Measurements from ENCODE around the gene RNU1-2.

Gene RNU1-2

DNA sequence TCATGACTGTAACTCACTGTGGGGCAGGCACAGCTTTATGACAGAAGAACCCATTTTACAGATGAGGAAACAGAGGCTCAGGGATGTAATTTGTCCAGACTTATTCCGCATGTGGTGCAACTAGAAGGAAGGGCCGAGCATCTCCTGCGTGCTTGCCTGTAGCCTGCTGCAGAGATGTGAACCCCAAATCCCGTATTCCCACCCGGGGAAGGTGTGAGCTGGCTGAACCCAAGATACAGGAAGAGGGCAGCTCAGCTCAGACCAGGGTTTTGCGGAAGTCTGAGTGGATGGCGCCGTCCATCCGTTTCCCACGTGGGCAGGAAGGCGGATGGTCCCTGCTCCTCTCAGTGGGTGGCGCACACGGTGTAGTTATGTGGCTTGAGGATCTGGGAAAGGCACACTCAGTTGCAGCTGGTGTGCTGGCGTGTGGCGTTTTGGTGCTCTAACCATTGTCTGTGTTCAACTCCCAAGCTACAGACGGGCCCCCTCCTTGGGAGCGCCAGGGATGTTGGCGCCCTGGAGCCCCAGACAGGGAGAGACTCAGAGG is 27.2 kb downstream of the RNU1-2 start:
- H3F3A ChIP-seq (ENCODE audit: low read depth): no peaks in the 10 kb centered on the region
- peak overlapping the region; percentile 76 for H3K4me3 ChIP-seq (ENCODE audit: low read length, poor library complexity, severe bottlenecking)
- no peaks in the 10 kb centered on the region for H4K20me1 ChIP-seq (ENCODE audit: insufficient read depth, low read length, poor library complexity, severe bottlenecking)

GRCh38 chr1:16924216-16924918 is 28.6 kb downstream of the RNU1-2 start:
- no peak overlapping the region for H3K4me2 ChIP-seq (ENCODE audit: low read depth, low read length, poor library complexity, severe bottlenecking)
- H3K27me3 ChIP-seq (ENCODE audit: insufficient read depth, low read length, poor library complexity, severe bottlenecking): no peaks in the 10 kb centered on the region
- TF ChIP-seq, protein P1, sequence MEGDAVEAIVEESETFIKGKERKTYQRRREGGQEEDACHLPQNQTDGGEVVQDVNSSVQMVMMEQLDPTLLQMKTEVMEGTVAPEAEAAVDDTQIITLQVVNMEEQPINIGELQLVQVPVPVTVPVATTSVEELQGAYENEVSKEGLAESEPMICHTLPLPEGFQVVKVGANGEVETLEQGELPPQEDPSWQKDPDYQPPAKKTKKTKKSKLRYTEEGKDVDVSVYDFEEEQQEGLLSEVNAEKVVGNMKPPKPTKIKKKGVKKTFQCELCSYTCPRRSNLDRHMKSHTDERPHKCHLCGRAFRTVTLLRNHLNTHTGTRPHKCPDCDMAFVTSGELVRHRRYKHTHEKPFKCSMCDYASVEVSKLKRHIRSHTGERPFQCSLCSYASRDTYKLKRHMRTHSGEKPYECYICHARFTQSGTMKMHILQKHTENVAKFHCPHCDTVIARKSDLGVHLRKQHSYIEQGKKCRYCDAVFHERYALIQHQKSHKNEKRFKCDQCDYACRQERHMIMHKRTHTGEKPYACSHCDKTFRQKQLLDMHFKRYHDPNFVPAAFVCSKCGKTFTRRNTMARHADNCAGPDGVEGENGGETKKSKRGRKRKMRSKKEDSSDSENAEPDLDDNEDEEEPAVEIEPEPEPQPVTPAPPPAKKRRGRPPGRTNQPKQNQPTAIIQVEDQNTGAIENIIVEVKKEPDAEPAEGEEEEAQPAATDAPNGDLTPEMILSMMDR (conservative IDR thresholded peaks at IDR 0.05; ENCODE audit: low read length): no peak
- no peak for TF ChIP-seq EZH2phosphoT487 (IDR thresholded peaks at IDR 0.05; ENCODE audit: borderline replicate concordance)
- H2AFZ ChIP-seq (ENCODE audit: low read length): no peak overlapping the region
- peaks cover 31% of the 10 kb centered on the region for H3K4me1 ChIP-seq (ENCODE audit: insufficient read depth, low read length, poor library complexity, severe bottlenecking)
- H3K9ac ChIP-seq (ENCODE audit: low read depth, low read length, poor library complexity, severe bottlenecking): no peak overlapping the region
- H3K4me3 ChIP-seq (ENCODE audit: low read length, poor library complexity, severe bottlenecking): no peak overlapping the region
- H3F3A ChIP-seq (ENCODE audit: low read depth): no peaks in the 10 kb centered on the region
- H3K36me3 ChIP-seq (ENCODE audit: insufficient read depth, low read length): no peaks in the 10 kb centered on the region
- no peaks in the 10 kb centered on the region for H4K20me1 ChIP-seq (ENCODE audit: insufficient read depth, low read length, poor library complexity, severe bottlenecking)
- H3K9me3 ChIP-seq (ENCODE audit: insufficient read depth, low read depth, low read length): no peaks in the 10 kb centered on the region
- peaks cover 7% of the 10 kb centered on the region; the same call in 1 of the 2 replicates for H3K79me2 ChIP-seq (ENCODE audit: insufficient read depth, low read length)
- no peaks in the 10 kb centered on the region for H3K9me2 ChIP-seq (replicated peaks; ENCODE audit: low read depth, low read length)

More for the DNA sequence above, 27.2 kb downstream of the RNU1-2 start:
- peak overlapping the region; percentile 87 for H3K4me2 ChIP-seq (ENCODE audit: low read depth, low read length, poor library complexity, severe bottlenecking)
- H3K27me3 ChIP-seq (ENCODE audit: insufficient read depth, low read length, poor library complexity, severe bottlenecking): no peaks in the 10 kb centered on the region
- H3K4me1 ChIP-seq (ENCODE audit: insufficient read depth, low read length, poor library complexity, severe bottlenecking): peaks cover 28% of the 10 kb centered on the region
- H2AFZ ChIP-seq (ENCODE audit: low read length): no peak overlapping the region
- H3K79me2 ChIP-seq (ENCODE audit: insufficient read depth, low read length): peaks cover 7% of the 10 kb centered on the region; the same call in 1 of the 2 replicates
- no peaks in the 10 kb centered on the region for H3K9me3 ChIP-seq (ENCODE audit: insufficient read depth, low read depth, low read length)
- peak overlapping the region; percentile 67 for H3K9ac ChIP-seq (ENCODE audit: low read depth, low read length, poor library complexity, severe bottlenecking)
- TF ChIP-seq, protein P1 (conservative IDR thresholded peaks at IDR 0.05; ENCODE audit: low read length): no peak
- TF ChIP-seq EZH2phosphoT487 (IDR thresholded peaks at IDR 0.05; ENCODE audit: borderline replicate concordance): no peak
- no peaks in the 10 kb centered on the region for H3K9me2 ChIP-seq (replicated peaks; ENCODE audit: low read depth, low read length)
- no peaks in the 10 kb centered on the region for H3K36me3 ChIP-seq (ENCODE audit: insufficient read depth, low read length)

DNA sequence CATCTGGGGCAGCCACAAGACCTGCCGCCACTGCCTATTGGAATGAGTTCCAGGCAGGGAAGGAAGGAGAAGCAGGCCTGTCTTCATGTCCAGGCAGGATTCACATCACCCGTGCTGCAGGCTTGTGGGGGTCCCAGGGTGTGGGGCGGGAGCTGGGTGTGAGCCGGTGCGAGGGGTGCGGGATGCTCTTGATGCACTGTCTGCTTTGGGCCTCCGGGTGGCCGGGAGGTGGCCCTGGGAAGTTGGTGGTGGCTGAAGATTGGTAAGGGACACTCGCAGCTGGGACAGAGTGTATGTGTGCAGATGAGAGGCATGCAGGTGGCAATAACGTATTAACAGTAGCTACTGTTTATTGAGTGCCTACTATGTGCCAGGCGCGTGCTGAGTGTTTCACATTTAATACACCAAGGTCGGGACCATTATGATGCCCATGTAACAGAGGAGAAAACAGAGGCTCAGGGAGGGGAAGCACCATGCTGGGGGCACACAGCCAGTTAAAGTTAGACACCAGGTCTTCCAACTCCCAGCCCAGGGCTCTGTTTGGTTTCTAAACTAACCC is 29.2 kb downstream of the RNU1-2 start:
- Histone ChIP-seq H3F3A (ENCODE audit: low read depth) (no peaks in the 10 kb centered on the region), H3K4me1 (ENCODE audit: insufficient read depth, low read length, poor library complexity, severe bottlenecking) (peaks cover 31% of the 10 kb centered on the region), H2AFZ (ENCODE audit: low read length) (no peak overlapping the region), H3K9me3 (ENCODE audit: insufficient read depth, low read depth, low read length) (no peaks in the 10 kb centered on the region), H3K4me3 (ENCODE audit: low read length, poor library complexity, severe bottlenecking) (no peak overlapping the region), H3K27me3 (ENCODE audit: insufficient read depth, low read length, poor library complexity, severe bottlenecking) (no peaks in the 10 kb centered on the region), H3K9ac (ENCODE audit: low read depth, low read length, poor library complexity, severe bottlenecking) (peak overlapping the region; percentile 26), H3K79me2 (ENCODE audit: insufficient read depth, low read length) (peaks cover 7% of the 10 kb centered on the region; the same call in 1 of the 2 replicates), H3K36me3 (ENCODE audit: insufficient read depth, low read length) (no peaks in the 10 kb centered on the region), H4K20me1 (ENCODE audit: insufficient read depth, low read length, poor library complexity, severe bottlenecking) (no peaks in the 10 kb centered on the region), H3K9me2 (replicated peaks; ENCODE audit: low read depth, low read length) (no peaks in the 10 kb centered on the region), H3K4me2 (ENCODE audit: low read depth, low read length, poor library complexity, severe bottlenecking) (no peak overlapping the region)
- TF ChIP-seq, protein P1 (conservative IDR thresholded peaks at IDR 0.05; ENCODE audit: low read length): peak; percentile 46
- TF ChIP-seq EZH2phosphoT487 (IDR thresholded peaks at IDR 0.05; ENCODE audit: borderline replicate concordance): no peak
